ENCODE measurements around the gene TRPM8.

Gene TRPM8

GRCh38 chr2:233992513-233993217 is 75.5 kb downstream of the TRPM8 start:
- TF ChIP-seq YY1 (IDR thresholded peaks at IDR 0.05; ENCODE audit: low read depth) (no peak), RAD21 (IDR thresholded peaks at IDR 0.05; ENCODE audit: low read depth) (no peak)

- TF ChIP-seq MAX (IDR thresholded peaks at IDR 0.05) (no peak), FOXM1 (IDR thresholded peaks at IDR 0.05; ENCODE audit: borderline replicate concordance, low read depth) (no peak), CREB1 (IDR thresholded peaks at IDR 0.05; ENCODE audit: low read depth) (no peak), CEBPB (IDR thresholded peaks at IDR 0.05) (no peak), NFIC (IDR thresholded peaks at IDR 0.05) (no peak), EP300 (IDR thresholded peaks at IDR 0.05; ENCODE audit: borderline replicate concordance) (no peak), TAF1 (IDR thresholded peaks at IDR 0.05; ENCODE audit: low read depth) (no peak), YY1 (IDR thresholded peaks at IDR 0.05; ENCODE audit: low read depth) (no peak), RAD21 (IDR thresholded peaks at IDR 0.05; ENCODE audit: low read depth) (no peak), ZBTB7A (IDR thresholded peaks at IDR 0.05; ENCODE audit: low read depth) (no peak), TEAD4 (IDR thresholded peaks at IDR 0.05) (no peak), TCF12 (IDR thresholded peaks at IDR 0.05; ENCODE audit: low read depth) (no peak), EGR1 (IDR thresholded peaks at IDR 0.05) (no peak)
- TF ChIP-seq, protein P1, sequence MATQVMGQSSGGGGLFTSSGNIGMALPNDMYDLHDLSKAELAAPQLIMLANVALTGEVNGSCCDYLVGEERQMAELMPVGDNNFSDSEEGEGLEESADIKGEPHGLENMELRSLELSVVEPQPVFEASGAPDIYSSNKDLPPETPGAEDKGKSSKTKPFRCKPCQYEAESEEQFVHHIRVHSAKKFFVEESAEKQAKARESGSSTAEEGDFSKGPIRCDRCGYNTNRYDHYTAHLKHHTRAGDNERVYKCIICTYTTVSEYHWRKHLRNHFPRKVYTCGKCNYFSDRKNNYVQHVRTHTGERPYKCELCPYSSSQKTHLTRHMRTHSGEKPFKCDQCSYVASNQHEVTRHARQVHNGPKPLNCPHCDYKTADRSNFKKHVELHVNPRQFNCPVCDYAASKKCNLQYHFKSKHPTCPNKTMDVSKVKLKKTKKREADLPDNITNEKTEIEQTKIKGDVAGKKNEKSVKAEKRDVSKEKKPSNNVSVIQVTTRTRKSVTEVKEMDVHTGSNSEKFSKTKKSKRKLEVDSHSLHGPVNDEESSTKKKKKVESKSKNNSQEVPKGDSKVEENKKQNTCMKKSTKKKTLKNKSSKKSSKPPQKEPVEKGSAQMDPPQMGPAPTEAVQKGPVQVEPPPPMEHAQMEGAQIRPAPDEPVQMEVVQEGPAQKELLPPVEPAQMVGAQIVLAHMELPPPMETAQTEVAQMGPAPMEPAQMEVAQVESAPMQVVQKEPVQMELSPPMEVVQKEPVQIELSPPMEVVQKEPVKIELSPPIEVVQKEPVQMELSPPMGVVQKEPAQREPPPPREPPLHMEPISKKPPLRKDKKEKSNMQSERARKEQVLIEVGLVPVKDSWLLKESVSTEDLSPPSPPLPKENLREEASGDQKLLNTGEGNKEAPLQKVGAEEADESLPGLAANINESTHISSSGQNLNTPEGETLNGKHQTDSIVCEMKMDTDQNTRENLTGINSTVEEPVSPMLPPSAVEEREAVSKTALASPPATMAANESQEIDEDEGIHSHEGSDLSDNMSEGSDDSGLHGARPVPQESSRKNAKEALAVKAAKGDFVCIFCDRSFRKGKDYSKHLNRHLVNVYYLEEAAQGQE (IDR thresholded peaks at IDR 0.05; ENCODE audit: low read depth), result no peak
- TF ChIP-seq, protein P2, sequence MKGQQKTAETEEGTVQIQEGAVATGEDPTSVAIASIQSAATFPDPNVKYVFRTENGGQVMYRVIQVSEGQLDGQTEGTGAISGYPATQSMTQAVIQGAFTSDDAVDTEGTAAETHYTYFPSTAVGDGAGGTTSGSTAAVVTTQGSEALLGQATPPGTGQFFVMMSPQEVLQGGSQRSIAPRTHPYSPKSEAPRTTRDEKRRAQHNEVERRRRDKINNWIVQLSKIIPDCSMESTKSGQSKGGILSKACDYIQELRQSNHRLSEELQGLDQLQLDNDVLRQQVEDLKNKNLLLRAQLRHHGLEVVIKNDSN (IDR thresholded peaks at IDR 0.05), result no peak
These were observed 76.3 kb downstream of the TRPM8 start for GRCh38 chr2:233993461-233993860.

- TF ChIP-seq TCF12 (IDR thresholded peaks at IDR 0.05; ENCODE audit: low read depth) (no peak), YY1 (IDR thresholded peaks at IDR 0.05; ENCODE audit: low read depth) (no peak), TEAD4 (IDR thresholded peaks at IDR 0.05) (no peak), ZBTB7A (IDR thresholded peaks at IDR 0.05; ENCODE audit: low read depth) (no peak), FOXM1 (IDR thresholded peaks at IDR 0.05; ENCODE audit: borderline replicate concordance, low read depth) (no peak), CREB1 (IDR thresholded peaks at IDR 0.05; ENCODE audit: low read depth) (no peak), EP300 (IDR thresholded peaks at IDR 0.05; ENCODE audit: borderline replicate concordance) (no peak), RAD21 (IDR thresholded peaks at IDR 0.05; ENCODE audit: low read depth) (no peak), EGR1 (IDR thresholded peaks at IDR 0.05) (no peak), TAF1 (IDR thresholded peaks at IDR 0.05; ENCODE audit: low read depth) (no peak), MAX (IDR thresholded peaks at IDR 0.05) (no peak), NFIC (IDR thresholded peaks at IDR 0.05) (no peak), CEBPB (IDR thresholded peaks at IDR 0.05) (no peak)
- TF ChIP-seq, protein P2 (IDR thresholded peaks at IDR 0.05), result no peak
- TF ChIP-seq, protein P1 (IDR thresholded peaks at IDR 0.05; ENCODE audit: low read depth), result no peak
These were observed 77.0 kb downstream of the TRPM8 start for GRCh38 chr2:233994151-233994550.

GRCh38 chr2:233996000-233996399 is 78.8 kb downstream of the TRPM8 start:
- TF ChIP-seq RAD21 (IDR thresholded peaks at IDR 0.05; ENCODE audit: low read depth) (no peak), NFIC (IDR thresholded peaks at IDR 0.05) (no peak), TEAD4 (IDR thresholded peaks at IDR 0.05) (no peak), EGR1 (IDR thresholded peaks at IDR 0.05) (no peak)

DNA sequence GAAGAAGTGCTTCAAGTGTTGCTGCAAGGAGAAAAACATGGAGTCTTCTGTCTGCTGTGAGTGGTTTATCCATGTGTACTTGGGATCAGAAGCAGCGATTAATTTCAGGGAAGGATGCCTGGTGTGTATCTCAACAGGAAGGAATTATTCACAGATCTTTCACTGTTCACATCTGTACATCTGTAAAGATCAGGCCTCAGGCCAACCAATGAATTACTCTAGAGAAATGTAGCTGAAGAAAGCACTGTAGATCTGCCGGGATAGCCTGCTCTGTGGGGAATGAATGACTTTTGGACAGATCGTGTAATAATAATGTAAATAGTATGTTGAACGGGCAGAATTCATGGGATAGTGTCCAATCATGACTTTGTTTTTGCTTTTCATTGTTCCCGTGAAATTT is 79.3 kb downstream of the TRPM8 start:
- no peak for TF ChIP-seq TCF12 (IDR thresholded peaks at IDR 0.05; ENCODE audit: low read depth)
- no peak for TF ChIP-seq EGR1 (IDR thresholded peaks at IDR 0.05)
- TF ChIP-seq TAF1 (IDR thresholded peaks at IDR 0.05; ENCODE audit: low read depth), result no peak
- TF ChIP-seq, protein P1 (IDR thresholded peaks at IDR 0.05; ENCODE audit: low read depth), result no peak
- no peak for TF ChIP-seq CEBPB (IDR thresholded peaks at IDR 0.05)
- no peak for TF ChIP-seq YY1 (IDR thresholded peaks at IDR 0.05; ENCODE audit: low read depth)
- no peak for TF ChIP-seq EP300 (IDR thresholded peaks at IDR 0.05; ENCODE audit: borderline replicate concordance)
- no peak for TF ChIP-seq NFIC (IDR thresholded peaks at IDR 0.05)
- TF ChIP-seq MAX (IDR thresholded peaks at IDR 0.05), result no peak
- no peak for TF ChIP-seq CREB1 (IDR thresholded peaks at IDR 0.05; ENCODE audit: low read depth)
- TF ChIP-seq TEAD4 (IDR thresholded peaks at IDR 0.05), result no peak
- TF ChIP-seq ZBTB7A (IDR thresholded peaks at IDR 0.05; ENCODE audit: low read depth), result no peak
- no peak for TF ChIP-seq FOXM1 (IDR thresholded peaks at IDR 0.05; ENCODE audit: borderline replicate concordance, low read depth)
- TF ChIP-seq, protein P2 (IDR thresholded peaks at IDR 0.05), result no peak
- no peak for TF ChIP-seq RAD21 (IDR thresholded peaks at IDR 0.05; ENCODE audit: low read depth)
